Activated naive CD8-positive, alpha-beta T cell treated with anti-CD3 and anti-CD28 coated beads, Interleukin-2, amount 10 ng/mL, durations not matched to agents 7 days and 5 days (primary cell): ENCODE results near the gene NUP50. TPM values are rescaled to one million over a fixed set of nuclear protein-coding genes. Genes with fewer than 3 reads are reported as not detected.
"Not testable (repeated sequence)": the region's sequence is repeated elsewhere in the genome, so short reads cannot be mapped to it uniquely, and the experiment has no call there.

Source experiments
- ATAC-seq: fragments of 150-1000 bp; cut with Tn5 transposase; one replicate; pipeline ENCODE4 v1.10.0; 2021; ENCODE audit warnings: low read depth, moderate library complexity
- POLR2A ChIA-PET: fragments of 350-600 bp; sonication (Branson Sonifier 250); formaldehyde crosslinking; loops from one replicate; lab custom pipeline; 2021; ENCODE audit warnings: antibody characterized with exemption; lab: Charles Lee
- DNase-seq: peaks from one replicate; pipeline ENCODE4 v3.0.0; 2021
- H3K27ac Mint-ChIP-seq: one replicate; pipeline ENCODE4 v1.8.0; 2022; ENCODE audit warnings: mild to moderate bottlenecking, mixed read lengths
- H3K27me3 Mint-ChIP-seq: one replicate; pipeline ENCODE4 v1.8.0; 2022; ENCODE audit warnings: mild to moderate bottlenecking, moderate library complexity, mixed read lengths
- H3K36me3 Mint-ChIP-seq: one replicate; pipeline ENCODE4 v1.8.0; 2021; ENCODE audit warnings: mild to moderate bottlenecking, mixed read lengths
- H3K4me1 Mint-ChIP-seq: one replicate; pipeline ENCODE4 v1.8.0; 2021; ENCODE audit warnings: mixed read lengths
- H3K4me3 Mint-ChIP-seq: one replicate; pipeline ENCODE4 v1.8.0; 2022; ENCODE audit warnings: mild to moderate bottlenecking, moderate library complexity, mixed read lengths
- H3K9me3 Mint-ChIP-seq: one replicate; pipeline ENCODE4 v1.8.0; 2021; ENCODE audit warnings: mixed read lengths
- total RNA-seq, 2 experiments: library from RNA; stranded (reverse); gene quantifications; one replicate each; pipeline ENCODE4 v1.2.3, GENCODE V29; 2021

The NUP50 gene
- total RNA-seq, 2 experiments from 2014 or later: 150 to 152 TPM

- not testable (repeated sequence) for H3K4me3 Mint-ChIP-seq
Measured at GRCh38 chr22:45191746-45192145, 28.0 kb downstream of the NUP50 start.

DNA sequence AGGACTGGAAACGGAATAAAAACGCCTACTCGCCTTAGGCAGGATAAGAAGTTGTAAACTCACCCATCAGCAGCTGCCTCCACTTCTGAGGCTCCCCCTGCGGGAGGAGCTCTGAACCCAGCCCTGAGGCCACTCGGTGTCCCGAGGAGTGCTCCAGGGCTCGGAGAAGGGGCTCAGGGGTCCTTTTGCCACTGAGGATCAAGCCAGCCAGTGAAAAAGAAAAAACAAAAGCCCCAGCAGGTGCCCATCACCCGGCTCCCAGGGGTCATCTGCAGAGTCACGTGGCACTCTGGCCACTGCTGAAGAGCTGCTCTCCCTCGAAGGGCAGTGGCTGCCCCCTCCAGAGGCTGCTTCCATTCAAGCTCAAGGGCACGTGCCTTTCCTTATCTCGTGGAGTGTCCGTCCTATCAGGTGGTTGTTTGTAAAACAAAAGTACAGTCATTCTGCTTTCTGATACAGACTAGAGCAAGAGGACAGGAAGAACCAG is 29.0 kb downstream of the NUP50 start:
- no peaks in the 10 kb centered on the region for H3K9me3 Mint-ChIP-seq
- DNase-seq: no peak
- peaks cover 6% of the 10 kb centered on the region for H3K36me3 Mint-ChIP-seq
- POLR2A ChIA-PET: interaction anchor here (0.5 kb wide), 1 partner anchor 16 kb away, joined by 3 read pairs; no protein-coding TSS in a partner anchor
- no peak overlapping the region for H3K27ac Mint-ChIP-seq
- ATAC-seq: no peak
- no peak overlapping the region for H3K4me3 Mint-ChIP-seq
- H3K27me3 Mint-ChIP-seq: no peaks in the 10 kb centered on the region
- no peaks in the 10 kb centered on the region for H3K4me1 Mint-ChIP-seq

More at GRCh38 chr22:45191746-45192145, 28.0 kb downstream of the NUP50 start:
- H3K4me1 Mint-ChIP-seq, ATAC-seq, H3K36me3 Mint-ChIP-seq, H3K9me3 Mint-ChIP-seq, DNase-seq, H3K27me3 Mint-ChIP-seq, H3K27ac Mint-ChIP-seq, POLR2A ChIA-PET: not testable (repeated sequence)

GRCh38 chr22:45194686-45195085 is 31.0 kb downstream of the NUP50 start:
- POLR2A ChIA-PET: no interaction called here

GRCh38 chr22:45195616-45196015 is 31.9 kb downstream of the NUP50 start:
- Mint-ChIP-seq H3K4me3 (no peak overlapping the region), H3K9me3 (no peaks in the 10 kb centered on the region), H3K36me3 (no peaks in the 10 kb centered on the region), H3K27ac (no peak overlapping the region), H3K4me1 (no peaks in the 10 kb centered on the region), H3K27me3 (no peaks in the 10 kb centered on the region)
- POLR2A ChIA-PET: no interaction called here
- DNase-seq (no peak), ATAC-seq (no peak)

More at GRCh38 chr22:45194686-45195085, 31.0 kb downstream of the NUP50 start:
- no peak for ATAC-seq
- no peak overlapping the region for H3K4me3 Mint-ChIP-seq
- H3K27ac Mint-ChIP-seq: no peak overlapping the region
- no peaks in the 10 kb centered on the region for H3K9me3 Mint-ChIP-seq
- DNase-seq: no peak
- H3K36me3 Mint-ChIP-seq: no peaks in the 10 kb centered on the region
- no peaks in the 10 kb centered on the region for H3K27me3 Mint-ChIP-seq
- no peaks in the 10 kb centered on the region for H3K4me1 Mint-ChIP-seq

- no peaks in the 10 kb centered on the region for H3K4me1 Mint-ChIP-seq
- H3K27ac Mint-ChIP-seq: no peak overlapping the region
- no peak for DNase-seq
- no peaks in the 10 kb centered on the region for H3K27me3 Mint-ChIP-seq
- H3K4me3 Mint-ChIP-seq: no peak overlapping the region
- no peak for ATAC-seq
- H3K9me3 Mint-ChIP-seq: no peaks in the 10 kb centered on the region
- no peaks in the 10 kb centered on the region for H3K36me3 Mint-ChIP-seq
- POLR2A ChIA-PET: no interaction called here
Measured at GRCh38 chr22:45196308-45196707, 32.6 kb downstream of the NUP50 start.

GRCh38 chr22:45196926-45197605 is 33.3 kb downstream of the NUP50 start:
- H3K4me1 Mint-ChIP-seq: no peaks in the 10 kb centered on the region
- DNase-seq (no peak), ATAC-seq (no peak)
- H3K4me3 Mint-ChIP-seq: no peak overlapping the region
- POLR2A ChIA-PET: no interaction called here
- no peaks in the 10 kb centered on the region for H3K36me3 Mint-ChIP-seq
- H3K27ac Mint-ChIP-seq: no peak overlapping the region
- H3K27me3 Mint-ChIP-seq: no peaks in the 10 kb centered on the region
- H3K9me3 Mint-ChIP-seq: no peaks in the 10 kb centered on the region

DNA sequence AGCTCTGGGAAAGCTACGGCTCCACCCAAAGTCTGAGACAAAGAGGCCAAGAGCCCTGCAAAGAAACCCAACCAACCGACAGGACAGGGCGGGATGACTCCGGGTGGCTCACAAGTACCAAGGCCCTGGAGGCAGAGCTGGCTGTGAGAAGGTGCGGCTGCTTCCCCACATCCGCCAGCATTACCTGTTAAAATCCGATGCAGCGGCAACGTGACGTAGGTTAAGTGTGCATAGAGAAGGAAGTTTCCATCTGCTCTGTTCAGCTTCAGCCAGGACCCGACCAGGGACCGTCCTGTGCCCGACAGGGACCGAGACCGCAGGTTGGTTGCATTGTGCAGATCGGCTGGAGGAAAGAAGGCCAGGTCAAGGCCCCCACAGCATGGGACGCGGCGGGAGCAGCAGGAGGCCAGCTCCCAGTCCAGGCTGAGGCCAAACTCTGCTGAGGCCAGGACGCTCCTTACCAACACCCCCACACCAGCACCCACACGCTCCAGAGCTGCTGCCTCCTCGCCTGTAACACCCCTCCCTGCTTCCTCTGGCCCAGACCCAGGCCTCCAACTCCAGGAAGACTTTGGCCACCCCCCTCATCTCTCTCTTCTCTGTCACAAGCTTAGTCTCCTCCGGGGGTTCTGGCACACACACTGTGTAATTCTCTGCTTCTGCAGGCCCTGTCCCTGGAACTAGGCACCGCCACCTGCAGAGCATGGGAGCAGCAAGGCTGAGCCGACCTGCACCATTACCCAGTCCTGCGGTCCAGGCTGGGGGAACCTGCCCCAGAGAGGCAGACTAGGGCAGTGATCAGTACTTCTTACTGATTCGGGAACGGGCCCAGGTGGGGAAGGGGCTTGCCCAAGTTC is 34.1 kb downstream of the NUP50 start:
- Mint-ChIP-seq H3K4me3 (no peak overlapping the region), H3K27ac (no peak overlapping the region), H3K36me3 (no peaks in the 10 kb centered on the region), H3K4me1 (no peaks in the 10 kb centered on the region), H3K27me3 (no peaks in the 10 kb centered on the region), H3K9me3 (no peaks in the 10 kb centered on the region)
- POLR2A ChIA-PET: no interaction called here
- no peak for DNase-seq
- ATAC-seq: no peak

- Mint-ChIP-seq H3K4me1 (no peaks in the 10 kb centered on the region), H3K27me3 (no peaks in the 10 kb centered on the region), H3K27ac (no peak overlapping the region), H3K9me3 (no peaks in the 10 kb centered on the region), H3K36me3 (no peaks in the 10 kb centered on the region), H3K4me3 (no peak overlapping the region)
- ATAC-seq (no peak), DNase-seq (no peak)
- POLR2A ChIA-PET: no interaction called here
Measured at GRCh38 chr22:45198463-45198795, 34.7 kb downstream of the NUP50 start.

DNA sequence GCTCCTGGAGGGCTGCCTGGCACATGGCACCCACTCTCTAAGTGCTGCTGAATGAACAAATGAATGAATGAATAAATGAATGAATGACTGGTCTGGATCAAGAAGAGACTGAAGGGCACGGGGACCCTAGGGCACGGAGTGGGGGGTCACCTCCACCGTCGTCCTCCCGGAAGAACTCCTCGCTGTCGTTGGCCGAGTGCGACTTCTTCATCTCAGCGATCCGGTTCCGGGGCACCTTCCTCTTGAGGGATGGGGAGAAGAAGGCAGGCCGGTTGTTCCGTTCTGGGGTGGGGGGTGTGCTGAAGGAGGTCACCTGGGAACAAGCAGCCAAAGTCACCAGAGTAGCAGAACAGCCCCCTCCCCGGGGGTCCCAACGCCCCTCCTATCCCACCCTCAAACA is 36.0 kb downstream of the NUP50 start:
- no peaks in the 10 kb centered on the region for H3K27me3 Mint-ChIP-seq
- no peak overlapping the region for H3K27ac Mint-ChIP-seq

GRCh38 chr22:45200230-45200629 is 36.5 kb downstream of the NUP50 start:
- Mint-ChIP-seq H3K27me3 (no peaks in the 10 kb centered on the region), H3K4me3 (no peak overlapping the region), H3K4me1 (no peaks in the 10 kb centered on the region), H3K27ac (no peak overlapping the region), H3K9me3 (no peaks in the 10 kb centered on the region), H3K36me3 (no peaks in the 10 kb centered on the region)
- DNase-seq (no peak), ATAC-seq (no peak)
- POLR2A ChIA-PET: no interaction called here

More for the DNA sequence above, 36.0 kb downstream of the NUP50 start:
- DNase-seq (no peak), ATAC-seq (no peak)
- H3K4me3 Mint-ChIP-seq: no peak overlapping the region
- H3K36me3 Mint-ChIP-seq: no peaks in the 10 kb centered on the region
- H3K9me3 Mint-ChIP-seq: no peaks in the 10 kb centered on the region
- POLR2A ChIA-PET: no interaction called here
- no peaks in the 10 kb centered on the region for H3K4me1 Mint-ChIP-seq

DNA sequence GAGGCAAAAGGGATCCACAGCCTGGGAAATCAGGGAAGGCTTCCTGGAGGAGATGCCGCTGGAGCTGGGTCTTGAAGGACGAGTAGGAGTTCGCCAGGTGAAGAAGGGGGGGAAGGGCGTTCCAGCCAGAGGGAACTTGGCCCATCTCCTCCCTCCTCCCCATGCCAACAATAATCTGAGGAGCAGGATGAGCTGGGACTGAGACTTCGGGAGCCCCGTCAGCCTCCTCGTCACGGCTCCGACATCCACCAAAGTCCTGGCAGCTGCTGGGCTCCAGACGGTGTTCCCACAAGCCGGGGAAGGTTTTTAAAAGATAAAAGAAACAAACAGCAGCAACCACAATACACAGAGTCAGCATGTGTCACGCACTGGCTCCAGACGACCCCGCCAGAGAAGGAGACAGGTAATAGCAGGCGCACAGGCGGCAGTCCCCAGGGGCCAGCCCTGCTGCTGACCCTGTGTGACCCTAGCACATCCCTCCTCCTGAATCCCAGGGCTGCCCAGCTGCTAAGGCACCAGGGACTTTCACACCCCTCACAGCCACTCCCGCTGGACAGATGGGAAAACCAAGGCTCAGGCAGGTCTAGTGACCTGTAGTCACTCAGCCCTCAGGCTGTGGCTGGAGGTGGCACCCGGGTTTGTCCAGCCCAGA is 37.3 kb downstream of the NUP50 start:
- DNase-seq (no peak), ATAC-seq (no peak)
- POLR2A ChIA-PET: no interaction called here
- no peak overlapping the region for H3K27ac Mint-ChIP-seq
- no peaks in the 10 kb centered on the region for H3K36me3 Mint-ChIP-seq
- H3K9me3 Mint-ChIP-seq: no peaks in the 10 kb centered on the region
- no peak overlapping the region for H3K4me3 Mint-ChIP-seq
- no peaks in the 10 kb centered on the region for H3K27me3 Mint-ChIP-seq
- no peaks in the 10 kb centered on the region for H3K4me1 Mint-ChIP-seq

- DNase-seq (no peak), ATAC-seq (no peak)
- Mint-ChIP-seq H3K4me3 (no peak overlapping the region), H3K27ac (no peak overlapping the region), H3K4me1 (no peaks in the 10 kb centered on the region), H3K36me3 (no peaks in the 10 kb centered on the region), H3K27me3 (no peaks in the 10 kb centered on the region), H3K9me3 (no peaks in the 10 kb centered on the region)
- POLR2A ChIA-PET: no interaction called here
Measured at GRCh38 chr22:45201678-45202332, 38.1 kb downstream of the NUP50 start.
